SK-N-SH treated with all-trans-retinoic acid at 6 μM for 48 hours (cell line): ENCODE measurements around the gene CKMT2.

Experiments used
- ATAC-seq: fragments of 200-7000 bp; cut with Tn5 transposase; 3 replicates; pipeline ENCODE4 v1.9.1; 2020; ENCODE audit warnings: mild to moderate bottlenecking, moderate library complexity
- BACH2 ChIP-seq: fragments of 250-450 bp; sonication (Bioruptor Pico); IDR thresholded peaks from 2 replicates; pipeline ENCODE4 v1.9.0; 2021; ENCODE audit warnings: mild to moderate bottlenecking, borderline replicate concordance
- CREB5 ChIP-seq: fragments of 250-450 bp; sonication (Bioruptor Pico); IDR thresholded peaks from 2 replicates; pipeline ENCODE4 v1.5.1; 2020; ENCODE audit warnings: low read depth, mild to moderate bottlenecking, moderate library complexity
- CSRNP3 ChIP-seq: fragments of 250-450 bp; sonication (Bioruptor Pico); IDR thresholded peaks from 2 replicates; pipeline ENCODE4 v1.5.1; 2021; ENCODE audit warnings: mild to moderate bottlenecking, moderate library complexity
- ESRRG ChIP-seq: fragments of 250-450 bp; sonication (Bioruptor Pico); IDR thresholded peaks from 2 replicates; pipeline ENCODE4 v1.6.1; 2021; ENCODE audit warnings: mild to moderate bottlenecking
- GLIS3 ChIP-seq: fragments of 250-450 bp; sonication (Bioruptor Pico); IDR thresholded peaks from 2 replicates; pipeline ENCODE4 v1.5.0; 2020; ENCODE audit warnings: mild to moderate bottlenecking, moderate library complexity
- ISL1 ChIP-seq: fragments of 250-450 bp; sonication (Bioruptor Pico); IDR thresholded peaks from 2 replicates; pipeline ENCODE4 v2.1.2; 2022; ENCODE audit warnings: mild to moderate bottlenecking, moderate library complexity
- OSR1 ChIP-seq: fragments of 250-450 bp; sonication (Bioruptor Pico); IDR thresholded peaks from 2 replicates; pipeline ENCODE4 v1.8.0; 2022; ENCODE audit warnings: moderate library complexity, mild to moderate bottlenecking, inconsistent platforms
- PATZ1 ChIP-seq: fragments of 250-450 bp; sonication (Bioruptor Pico); IDR thresholded peaks from 2 replicates; pipeline ENCODE4 v1.8.0; 2020; ENCODE audit warnings: mild to moderate bottlenecking, moderate library complexity, borderline replicate concordance
- PPARA ChIP-seq: fragments of 250-450 bp; sonication (Bioruptor Pico); IDR thresholded peaks from 2 replicates; pipeline ENCODE4 v1.5.0; 2020; ENCODE audit warnings: mild to moderate bottlenecking, borderline replicate concordance
- RARB ChIP-seq: fragments of 250-450 bp; sonication (Bioruptor Pico); IDR thresholded peaks from 2 replicates; pipeline ENCODE4 v1.8.0; 2021; ENCODE audit warnings: mild to moderate bottlenecking, moderate library complexity
- SNAI2 ChIP-seq: fragments of 250-450 bp; sonication (Bioruptor Pico); IDR thresholded peaks from 2 replicates; pipeline ENCODE4 v1.5.0; 2020; ENCODE audit warnings: mild to moderate bottlenecking, moderate library complexity
- TCF4 ChIP-seq: fragments of 250-450 bp; sonication (Bioruptor Pico); IDR thresholded peaks from 2 replicates; pipeline ENCODE4 v1.8.0; 2021; ENCODE audit warnings: mild to moderate bottlenecking, moderate library complexity, borderline replicate concordance
- TOX ChIP-seq: fragments of 250-450 bp; sonication (Bioruptor Pico); IDR thresholded peaks from 2 replicates; pipeline ENCODE4 v1.8.0; 2021; ENCODE audit warnings: mild to moderate bottlenecking, moderate library complexity, borderline replicate concordance
- TSHZ2 ChIP-seq: fragments of 250-450 bp; sonication (Bioruptor Pico); IDR thresholded peaks from 2 replicates; pipeline ENCODE4 v1.5.0; 2020; ENCODE audit warnings: mild to moderate bottlenecking, moderate library complexity
- ZC3H10 ChIP-seq: fragments of 250-450 bp; sonication (Bioruptor Pico); IDR thresholded peaks from 2 replicates; pipeline ENCODE4 v1.5.1; 2021; ENCODE audit warnings: mild to moderate bottlenecking, moderate library complexity
- ZFP3 ChIP-seq: fragments of 250-450 bp; sonication (Bioruptor Pico); IDR thresholded peaks from 2 replicates; pipeline ENCODE4 v1.5.0; 2020; ENCODE audit warnings: mild to moderate bottlenecking, moderate library complexity
- ZFP30 ChIP-seq: fragments of 450-650 bp; formaldehyde crosslinking; IDR thresholded peaks from 2 replicates; pipeline ENCODE4 v1.5.0; 2022; ENCODE audit warnings: mild to moderate bottlenecking, moderate library complexity
- ZNF565 ChIP-seq: fragments of 450-650 bp; formaldehyde crosslinking; conservative IDR thresholded peaks from 2 replicates; pipeline ENCODE4 v1.5.0; 2020; ENCODE audit warnings: low read depth, mild to moderate bottlenecking, moderate library complexity
- ZNF70 ChIP-seq: fragments of 450-650 bp; formaldehyde crosslinking; IDR thresholded peaks from 2 replicates; pipeline ENCODE4 v1.5.0; 2020; ENCODE audit warnings: mild to moderate bottlenecking, moderate library complexity
- ZNF8 ChIP-seq: fragments of 450-650 bp; formaldehyde crosslinking; IDR thresholded peaks from 2 replicates; pipeline ENCODE4 v1.5.0; 2020; ENCODE audit warnings: mild to moderate bottlenecking, moderate library complexity

The CKMT2 gene

GRCh38 chr5:81233080-81233634, at the start of gene CKMT2:
Gene CKMT2 (plus strand): TSS chr5:81233322. CDS start chr5:81251133, 17,811 bp downstream.
- TF ChIP-seq PPARA (CRISPR knock-in tag) = no peak
- no peak for TF ChIP-seq ESRRG
- TF ChIP-seq ZNF8 (CRISPR knock-in tag) = no peak
- TF ChIP-seq ZC3H10 = no peak
- TF ChIP-seq TOX = no peak
- TF ChIP-seq ZFP30 (CRISPR knock-in tag) = no peak
- ATAC-seq = no peak

GRCh38 chr5:81183811-81184748, 49.0 kb upstream of the CKMT2 start:
- TF ChIP-seq CSRNP3 (CRISPR knock-in tag) = 0 out of 2 replicates have a peak, but pooled peaks have one; percentile 36
- TF ChIP-seq ISL1 = peak; percentile 87
- peak; percentile 85 for TF ChIP-seq GLIS3 (CRISPR knock-in tag)
- 0 out of 2 replicates have a peak, but pooled peaks have one; percentile 23 for TF ChIP-seq ZNF70 (CRISPR knock-in tag)
- TF ChIP-seq SNAI2 (CRISPR knock-in tag) = peak; percentile 26; the same call in 1 of the 2 replicates
- TF ChIP-seq TCF4 = peak; percentile 79; the same call in 1 of the 2 replicates
- no peak for TF ChIP-seq BACH2 (CRISPR knock-in tag)
- peak; percentile 15; the same call in 1 of the 2 replicates for TF ChIP-seq ZNF8 (CRISPR knock-in tag)
- peak; percentile 86 for TF ChIP-seq CREB5 (CRISPR knock-in tag)
- no peak for TF ChIP-seq OSR1 (CRISPR knock-in tag)
- peak; percentile 67 for ATAC-seq

GRCh38 chr5:81184749-81185110, 48.4 kb upstream of the CKMT2 start:
- TF ChIP-seq ESRRG = no peak
- TF ChIP-seq ZFP3 (CRISPR knock-in tag) = peak; percentile 22; the same call in 1 of the 2 replicates
- ATAC-seq = no peak

GRCh38 chr5:81187885-81188284, 45.2 kb upstream of the CKMT2 start:
- ATAC-seq = no peak
- TF ChIP-seq TOX (no peak), ZNF565 (CRISPR knock-in tag) (no peak), TCF4 (no peak), TSHZ2 (CRISPR knock-in tag) (no peak), BACH2 (CRISPR knock-in tag) (no peak), RARB (CRISPR knock-in tag) (no peak), PATZ1 (CRISPR knock-in tag) (no peak), CREB5 (CRISPR knock-in tag) (no peak), ZNF70 (CRISPR knock-in tag) (no peak), ZFP3 (CRISPR knock-in tag) (no peak)
